Measurements from ENCODE around the gene STXBP6.

Gene STXBP6

DNA sequence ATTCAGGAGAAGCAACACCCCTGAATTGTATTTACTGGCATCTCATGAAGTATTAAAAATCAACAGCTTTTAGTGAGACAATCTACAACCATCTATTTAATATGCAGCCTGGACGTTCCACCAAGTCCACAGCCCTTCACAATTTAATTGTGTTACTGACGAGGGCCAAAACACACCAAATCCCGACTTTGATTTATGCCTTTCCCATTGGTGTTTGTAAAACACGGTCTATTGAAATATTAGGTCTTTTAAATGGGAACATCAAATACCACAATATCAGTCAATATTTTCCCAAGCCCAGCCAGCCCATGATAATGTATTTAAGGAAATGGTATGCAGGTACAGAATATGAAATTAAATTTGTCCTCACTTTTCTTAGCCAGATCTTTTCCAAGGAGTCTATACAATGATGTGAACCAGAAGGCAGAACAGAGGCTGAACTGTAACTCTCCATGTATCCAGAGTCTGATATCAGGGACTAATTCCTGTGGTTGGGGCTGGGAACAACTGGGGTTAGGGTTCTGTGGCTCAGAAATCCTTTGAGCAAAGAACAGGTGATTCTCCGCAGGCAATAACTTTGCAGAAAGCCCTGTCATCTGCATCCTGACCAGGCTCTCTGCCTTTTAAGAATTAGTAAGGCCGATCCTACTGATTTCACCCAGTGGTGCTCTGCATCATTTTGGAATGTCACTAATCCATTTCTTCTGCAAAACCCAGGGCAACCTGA, 236.7 kb downstream of the STXBP6 start:
- no peaks in the 10 kb centered on the region for H3K9me3 ChIP-seq (ENCODE audit: control insufficient read depth, insufficient read depth, low read depth, low read length)
- peaks cover 10% of the 10 kb centered on the region for H3K4me1 ChIP-seq (ENCODE audit: control insufficient read depth, insufficient read depth, low read length)
- TF ChIP-seq, protein P1, sequence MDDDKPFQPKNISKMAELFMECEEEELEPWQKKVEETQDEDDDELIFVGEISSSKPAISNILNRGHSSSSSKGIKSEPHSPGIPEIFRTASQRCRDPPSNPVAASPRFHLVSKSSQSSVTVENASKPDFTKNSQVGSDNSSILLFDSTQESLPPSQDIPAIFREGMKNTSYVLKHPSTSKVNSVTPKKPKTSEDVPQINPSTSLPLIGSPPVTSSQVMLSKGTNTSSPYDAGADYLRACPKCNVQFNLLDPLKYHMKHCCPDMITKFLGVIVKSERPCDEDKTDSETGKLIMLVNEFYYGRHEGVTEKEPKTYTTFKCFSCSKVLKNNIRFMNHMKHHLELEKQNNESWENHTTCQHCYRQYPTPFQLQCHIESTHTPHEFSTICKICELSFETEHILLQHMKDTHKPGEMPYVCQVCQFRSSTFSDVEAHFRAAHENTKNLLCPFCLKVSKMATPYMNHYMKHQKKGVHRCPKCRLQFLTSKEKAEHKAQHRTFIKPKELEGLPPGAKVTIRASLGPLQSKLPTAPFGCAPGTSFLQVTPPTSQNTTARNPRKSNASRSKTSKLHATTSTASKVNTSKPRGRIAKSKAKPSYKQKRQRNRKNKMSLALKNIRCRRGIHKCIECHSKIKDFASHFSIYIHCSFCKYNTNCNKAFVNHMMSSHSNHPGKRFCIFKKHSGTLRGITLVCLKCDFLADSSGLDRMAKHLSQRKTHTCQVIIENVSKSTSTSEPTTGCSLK (tag by site-specific recombination; IDR thresholded peaks at IDR 0.05) = no peak
- TF ChIP-seq KLF7 (tag by site-specific recombination; IDR thresholded peaks at IDR 0.05; ENCODE audit: borderline replicate concordance) (no peak), ZNF214 (tag by site-specific recombination; IDR thresholded peaks at IDR 0.05; ENCODE audit: borderline replicate concordance) (no peak), OSR2 (tag by site-specific recombination; IDR thresholded peaks at IDR 0.05) (no peak), ZNF654 (tag by site-specific recombination; IDR thresholded peaks at IDR 0.05; ENCODE audit: low read depth) (no peak), GLIS2 (tag by site-specific recombination; IDR thresholded peaks at IDR 0.05) (no peak), REPIN1 (tag by site-specific recombination; IDR thresholded peaks at IDR 0.05; ENCODE audit: low read depth) (no peak), ZNF292 (tag by site-specific recombination; IDR thresholded peaks at IDR 0.05; ENCODE audit: borderline replicate concordance, low read depth) (no peak), ZNF423 (tag by site-specific recombination; IDR thresholded peaks at IDR 0.05) (no peak), MZF1 (tag by site-specific recombination; IDR thresholded peaks at IDR 0.05; ENCODE audit: borderline replicate concordance) (no peak), ZBTB8A (tag by site-specific recombination; IDR thresholded peaks at IDR 0.05) (no peak)
- TF ChIP-seq, protein P2, sequence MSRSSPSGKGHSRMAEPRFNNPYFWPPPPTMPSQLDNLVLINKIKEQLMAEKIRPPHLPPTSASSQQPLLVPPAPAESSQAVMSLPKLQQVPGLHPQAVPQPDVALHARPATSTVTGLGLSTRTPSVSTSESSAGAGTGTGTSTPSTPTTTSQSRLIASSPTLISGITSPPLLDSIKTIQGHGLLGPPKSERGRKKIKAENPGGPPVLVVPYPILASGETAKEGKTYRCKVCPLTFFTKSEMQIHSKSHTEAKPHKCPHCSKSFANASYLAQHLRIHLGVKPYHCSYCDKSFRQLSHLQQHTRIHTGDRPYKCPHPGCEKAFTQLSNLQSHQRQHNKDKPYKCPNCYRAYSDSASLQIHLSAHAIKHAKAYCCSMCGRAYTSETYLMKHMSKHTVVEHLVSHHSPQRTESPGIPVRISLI (tag by site-specific recombination; IDR thresholded peaks at IDR 0.05) = no peak
- TF ChIP-seq, protein P3, sequence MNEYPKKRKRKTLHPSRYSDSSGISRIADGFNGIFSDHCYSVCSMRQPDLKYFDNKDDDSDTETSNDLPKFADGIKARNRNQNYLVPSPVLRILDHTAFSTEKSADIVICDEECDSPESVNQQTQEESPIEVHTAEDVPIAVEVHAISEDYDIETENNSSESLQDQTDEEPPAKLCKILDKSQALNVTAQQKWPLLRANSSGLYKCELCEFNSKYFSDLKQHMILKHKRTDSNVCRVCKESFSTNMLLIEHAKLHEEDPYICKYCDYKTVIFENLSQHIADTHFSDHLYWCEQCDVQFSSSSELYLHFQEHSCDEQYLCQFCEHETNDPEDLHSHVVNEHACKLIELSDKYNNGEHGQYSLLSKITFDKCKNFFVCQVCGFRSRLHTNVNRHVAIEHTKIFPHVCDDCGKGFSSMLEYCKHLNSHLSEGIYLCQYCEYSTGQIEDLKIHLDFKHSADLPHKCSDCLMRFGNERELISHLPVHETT (tag by site-specific recombination; IDR thresholded peaks at IDR 0.05) = no peak
- TF ChIP-seq, protein P4, sequence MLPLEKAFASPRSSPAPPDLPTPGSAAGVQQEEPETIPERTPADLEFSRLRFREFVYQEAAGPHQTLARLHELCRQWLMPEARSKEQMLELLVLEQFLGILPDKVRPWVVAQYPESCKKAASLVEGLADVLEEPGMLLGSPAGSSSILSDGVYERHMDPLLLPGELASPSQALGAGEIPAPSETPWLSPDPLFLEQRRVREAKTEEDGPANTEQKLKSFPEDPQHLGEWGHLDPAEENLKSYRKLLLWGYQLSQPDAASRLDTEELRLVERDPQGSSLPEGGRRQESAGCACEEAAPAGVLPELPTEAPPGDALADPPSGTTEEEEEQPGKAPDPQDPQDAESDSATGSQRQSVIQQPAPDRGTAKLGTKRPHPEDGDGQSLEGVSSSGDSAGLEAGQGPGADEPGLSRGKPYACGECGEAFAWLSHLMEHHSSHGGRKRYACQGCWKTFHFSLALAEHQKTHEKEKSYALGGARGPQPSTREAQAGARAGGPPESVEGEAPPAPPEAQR (tag by site-specific recombination; IDR thresholded peaks at IDR 0.05) = no peak
- ChIA-PET CTCF (interaction anchor here (0.6 to 0.7 kb wide), 2 partner anchors 223 to 320 kb away, joined by 3 to 4 read pairs; no protein-coding TSS in a partner anchor), POLR2A (no interaction called here)
- no peaks in the 10 kb centered on the region for H3K36me3 ChIP-seq (ENCODE audit: control insufficient read depth in 2 of 2, insufficient read depth in 1 of 2, low read length in 2 of 2)
- H3K4me3 ChIP-seq (ENCODE audit: low read depth, low read length) = no peak overlapping the region
- no peak overlapping the region for H3K27ac ChIP-seq (ENCODE audit: extremely low read depth, low read depth, low read length)

DNA sequence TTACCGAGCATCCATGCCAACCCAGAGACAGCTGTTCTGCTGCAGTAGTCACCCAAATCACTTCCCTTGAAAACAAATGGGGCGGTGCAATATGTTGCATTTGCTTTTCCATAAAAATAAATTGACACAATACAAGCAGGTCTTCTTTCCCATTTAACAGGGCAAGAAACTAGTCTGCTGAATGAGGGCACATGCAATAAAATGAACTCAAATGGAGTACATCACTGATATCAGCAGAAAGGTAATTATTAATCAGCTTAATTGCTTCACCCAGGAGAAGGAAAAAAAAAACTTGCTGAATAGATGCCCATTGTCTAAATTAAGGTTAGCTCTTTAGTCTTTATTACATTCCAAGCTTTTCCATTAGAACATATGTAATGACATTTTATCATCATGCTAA, 240.8 kb downstream of the STXBP6 start:
- POLR2A ChIA-PET = no interaction called here
- H3K4me1 ChIP-seq (ENCODE audit: control insufficient read depth, insufficient read depth, low read length) = peaks cover 5% of the 10 kb centered on the region
- CTCF ChIA-PET = interaction anchor here (0.9 to 2.4 kb wide), 4 partner anchors 323 to 429 kb away, joined by 3 to 10 read pairs (median 4); no protein-coding TSS in a partner anchor
- TF ChIP-seq MYNN (tag by site-specific recombination; IDR thresholded peaks at IDR 0.05; ENCODE audit: borderline replicate concordance) = no peak
- no peak for TF ChIP-seq ZNF433 (tag by site-specific recombination; IDR thresholded peaks at IDR 0.05; ENCODE audit: low read depth)
- no peak for TF ChIP-seq KLF8 (tag by site-specific recombination; IDR thresholded peaks at IDR 0.05)
- TF ChIP-seq ZNF184 (tag by site-specific recombination; IDR thresholded peaks at IDR 0.05) = no peak
- TF ChIP-seq SALL2 (tag by site-specific recombination; IDR thresholded peaks at IDR 0.05; ENCODE audit: borderline replicate concordance) = no peak
- no peak for TF ChIP-seq HOXD13 (CRISPR knock-in tag; IDR thresholded peaks at IDR 0.05; ENCODE audit: borderline replicate concordance)
- TF ChIP-seq ZNF112 (tag by site-specific recombination; IDR thresholded peaks at IDR 0.05) = no peak
- TF ChIP-seq ZNF560 (tag by site-specific recombination; IDR thresholded peaks at IDR 0.05; ENCODE audit: borderline replicate concordance) = no peak
- no peak for TF ChIP-seq ZNF248 (tag by site-specific recombination; IDR thresholded peaks at IDR 0.05)
- TF ChIP-seq IKZF3 (tag by site-specific recombination; IDR thresholded peaks at IDR 0.05) = no peak
- no peak for TF ChIP-seq ZEB2 (tag by site-specific recombination; IDR thresholded peaks at IDR 0.05)
- no peak for TF ChIP-seq ZBTB8A (tag by site-specific recombination; IDR thresholded peaks at IDR 0.05)
- no peak for TF ChIP-seq ZNF660 (tag by site-specific recombination; IDR thresholded peaks at IDR 0.05)
- no peak for TF ChIP-seq EGR2 (tag by site-specific recombination; IDR thresholded peaks at IDR 0.05; ENCODE audit: low read depth)

More for the DNA sequence above, 240.8 kb downstream of the STXBP6 start:
- Histone ChIP-seq H3K36me3 (ENCODE audit: control insufficient read depth in 2 of 2, insufficient read depth in 1 of 2, low read length in 2 of 2) (no peaks in the 10 kb centered on the region), H3K9me3 (ENCODE audit: control insufficient read depth, insufficient read depth, low read depth, low read length) (no peaks in the 10 kb centered on the region), H3K27ac (ENCODE audit: extremely low read depth, low read depth, low read length) (no peak overlapping the region), H3K4me3 (ENCODE audit: low read depth, low read length) (no peak overlapping the region)

Measured in HEK293 (cell line).